Medulla oblongata (tissue), 1 donor: Measurements from ENCODE around the gene KLHL10.

Experiments used
- DNase-seq: peaks from one replicate; pipeline ENCODE4 v3.0.0-alpha.2; 2015; ENCODE audit errors: extremely low spot score

Gene KLHL10

DNA sequence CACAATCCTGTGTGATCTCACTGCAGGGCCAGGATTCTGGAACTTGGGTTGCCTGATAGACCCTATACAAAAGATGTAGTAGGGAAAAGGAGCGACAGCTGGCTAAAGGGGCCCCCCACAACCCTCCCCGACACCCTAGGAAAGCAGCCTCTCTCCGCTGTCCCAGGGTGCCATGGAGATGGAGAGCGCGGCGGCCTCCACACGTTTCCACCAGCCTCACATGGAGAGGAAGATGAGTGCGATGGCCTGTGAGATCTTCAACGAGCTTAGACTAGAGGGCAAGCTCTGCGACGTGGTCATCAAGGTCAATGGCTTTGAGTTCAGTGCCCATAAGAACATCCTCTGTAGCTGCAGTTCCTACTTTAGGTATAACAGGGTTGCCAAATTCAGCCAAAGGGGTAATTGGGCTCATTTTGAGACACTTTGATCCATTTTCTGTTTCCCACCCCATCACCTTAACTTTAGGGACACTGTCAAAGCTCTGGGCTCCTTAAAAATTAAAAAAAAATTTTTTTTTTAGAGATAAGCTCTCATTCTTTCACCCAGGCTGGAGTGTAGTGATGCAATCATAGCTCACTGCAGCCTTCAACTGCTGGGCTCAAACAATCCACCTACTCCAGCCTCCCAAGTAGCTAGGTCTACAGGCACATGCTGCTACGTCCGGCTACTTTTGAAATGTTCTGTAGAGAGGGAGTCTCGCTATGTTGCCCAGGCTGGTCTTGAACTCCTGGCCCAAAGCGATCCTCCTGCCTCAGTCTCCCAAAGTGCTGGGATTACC lies at the start of gene KLHL10:
Gene KLHL10, plus strand, starts transcription at position 65 of the 778 bp plus-strand sequence. Its CDS starts 108 bp downstream, at position 173.
- no peak for DNase-seq

DNA sequence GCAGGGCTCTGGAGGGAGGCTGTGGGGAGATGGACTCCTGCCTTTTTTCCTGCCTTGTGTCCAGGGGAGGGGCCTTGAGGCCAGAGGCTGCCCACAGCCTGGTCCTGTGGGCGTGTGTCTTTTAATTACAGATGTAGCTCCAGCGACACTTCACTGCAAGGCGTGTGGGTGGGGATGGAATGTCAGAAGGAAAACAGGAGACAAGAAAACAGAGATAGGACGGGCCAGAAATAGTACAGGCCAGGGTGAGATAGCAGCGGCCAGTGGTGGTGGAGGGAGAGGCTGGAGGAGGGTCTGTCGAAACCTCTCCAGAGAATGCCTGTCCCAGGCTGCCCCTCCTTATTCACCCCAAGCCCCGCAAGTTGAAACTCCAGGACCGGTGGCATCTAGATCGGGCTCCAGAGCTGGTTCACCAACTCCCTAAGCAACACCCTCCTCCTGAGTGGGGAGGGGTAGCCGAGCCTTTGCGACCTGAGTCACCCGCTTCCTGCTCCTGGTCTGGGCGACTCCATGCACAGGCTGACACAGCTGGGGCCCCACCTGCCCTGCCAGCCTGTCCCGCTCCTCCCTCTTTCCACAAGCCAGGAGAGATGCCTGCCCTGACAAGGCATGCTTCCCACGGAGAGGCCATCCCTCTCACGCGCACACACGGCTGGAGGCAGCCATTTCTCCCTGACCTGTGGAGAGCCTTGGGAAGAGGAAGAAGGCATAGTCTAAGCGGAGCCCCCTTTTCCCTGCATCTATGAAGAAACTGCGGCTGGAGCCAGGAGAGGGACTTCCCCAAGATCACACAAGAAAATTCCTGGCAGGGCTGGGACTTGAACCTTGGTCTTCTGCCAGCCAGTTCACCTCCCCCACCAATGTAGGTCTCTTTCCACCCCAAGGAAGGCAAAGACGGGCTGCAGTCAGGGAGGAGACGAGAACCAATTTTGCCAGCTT lies 44.5 kb upstream of the KLHL10 start:
- no peak for DNase-seq

DNA sequence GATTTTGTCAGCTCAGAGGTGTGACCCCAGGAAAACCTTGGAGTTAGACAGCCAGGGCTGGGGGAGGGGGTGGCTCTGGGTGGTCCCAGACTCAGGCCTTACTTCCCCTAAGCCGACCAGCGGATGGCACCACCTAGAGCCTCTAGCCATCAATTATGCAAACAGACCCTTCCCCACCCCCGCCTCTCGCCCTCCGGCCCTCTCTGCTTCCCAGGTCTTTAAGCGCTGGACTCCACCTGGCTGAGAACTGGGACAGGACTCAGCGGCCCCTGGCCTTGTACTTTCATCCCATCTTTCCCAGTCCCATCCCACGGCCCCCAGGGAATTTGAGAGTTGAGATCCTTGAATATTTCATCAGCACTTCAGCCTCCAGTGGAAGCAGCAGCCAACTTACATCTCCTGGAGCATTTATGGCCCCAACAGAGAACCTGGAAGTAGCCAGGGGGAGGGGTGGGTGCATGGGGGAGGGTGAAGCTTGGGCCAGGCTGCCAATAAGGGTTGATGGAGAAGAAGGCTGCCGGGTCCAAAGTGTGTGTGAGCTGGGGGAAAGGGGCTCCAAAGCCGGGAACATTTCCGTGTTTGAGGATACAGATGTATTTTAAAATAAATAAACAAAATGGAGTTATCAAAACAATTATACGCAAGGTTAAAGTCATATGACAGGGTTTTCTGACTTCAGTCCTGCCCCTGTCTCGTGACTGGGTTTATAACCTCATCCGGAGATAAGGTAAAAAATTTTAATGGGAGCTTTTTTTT lies 43.7 kb upstream of the KLHL10 start:
- DNase-seq: no peak

DNA sequence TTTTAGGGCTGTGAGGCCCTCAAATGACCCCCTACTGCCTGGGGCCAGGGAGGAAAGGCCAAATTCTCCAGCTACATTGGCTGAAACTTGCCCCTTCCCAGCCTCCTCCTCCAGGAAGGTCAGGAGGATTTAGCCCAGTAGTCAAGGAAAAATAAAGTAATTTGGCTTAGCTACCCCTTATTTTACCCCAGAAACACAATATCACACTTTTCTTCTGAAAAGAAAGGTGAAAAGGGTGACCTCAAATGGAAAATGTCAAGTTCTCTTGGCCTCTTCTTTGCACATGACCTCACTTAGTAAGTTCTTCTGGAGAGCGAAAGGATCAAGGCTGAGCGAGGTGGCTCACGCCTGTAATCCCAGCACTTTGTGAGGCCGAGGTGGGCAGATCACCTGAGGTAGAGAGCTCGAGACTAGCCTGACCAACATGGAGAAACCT lies 43.1 kb upstream of the KLHL10 start:
- no peak for DNase-seq

DNA sequence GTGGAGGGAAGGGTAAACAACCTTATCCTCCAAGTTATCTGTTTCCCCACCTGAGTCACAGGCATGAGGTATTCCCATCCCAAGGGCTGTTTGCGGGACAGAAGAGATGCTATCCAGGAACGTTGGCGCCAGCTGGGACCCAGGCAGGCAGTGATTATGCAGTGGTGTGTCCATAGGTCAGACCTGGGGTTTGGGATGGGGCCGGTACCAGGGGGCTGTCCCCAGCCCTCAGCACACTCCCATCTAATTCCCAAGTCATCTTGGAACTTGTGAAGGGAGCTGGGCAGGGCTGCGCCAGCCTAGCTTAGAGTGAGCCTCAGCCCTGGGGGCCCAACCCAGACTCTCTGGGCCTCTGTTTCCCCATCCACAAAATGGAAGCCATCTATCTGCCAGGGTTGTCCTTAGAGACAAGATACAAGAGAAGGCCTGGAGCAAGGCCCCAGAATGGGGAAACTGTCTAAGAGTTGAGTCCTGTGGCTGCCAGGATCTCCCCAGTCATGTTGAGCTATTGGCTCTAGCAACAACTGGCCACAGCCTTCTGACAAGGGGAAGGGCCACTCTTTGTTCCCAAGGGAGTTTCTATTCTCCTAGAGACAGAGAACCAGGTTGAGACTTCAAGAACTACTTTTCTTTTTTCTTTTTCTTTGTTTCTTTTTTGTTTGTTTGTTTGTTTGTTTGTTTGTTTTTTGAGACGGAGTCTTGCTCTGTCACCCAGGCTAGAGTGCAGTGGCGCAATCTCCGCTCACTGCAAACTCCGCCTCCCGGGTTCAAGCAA lies 41.3 kb upstream of the KLHL10 start:
- no peak for DNase-seq

DNA sequence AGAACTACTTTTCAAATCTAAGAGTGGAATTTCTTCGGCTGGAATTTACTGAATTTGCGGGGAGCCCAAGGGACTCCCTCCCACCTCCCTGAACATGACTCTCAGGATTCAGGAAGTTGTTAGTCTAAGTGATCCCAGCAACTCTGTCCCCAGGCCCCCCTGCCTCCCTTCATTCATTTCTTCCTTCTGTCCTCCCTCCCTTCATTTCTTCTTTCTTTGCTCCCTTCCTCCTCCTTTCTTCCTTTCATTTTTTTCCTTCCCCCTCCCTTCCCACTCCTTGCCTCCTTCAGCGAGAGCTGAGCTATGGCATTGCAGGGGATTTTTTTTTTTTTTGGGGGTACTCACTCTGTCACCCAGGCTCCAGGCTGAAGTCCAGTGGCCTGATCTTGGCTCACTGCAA lies 40.2 kb upstream of the KLHL10 start:
- DNase-seq: no peak

DNA sequence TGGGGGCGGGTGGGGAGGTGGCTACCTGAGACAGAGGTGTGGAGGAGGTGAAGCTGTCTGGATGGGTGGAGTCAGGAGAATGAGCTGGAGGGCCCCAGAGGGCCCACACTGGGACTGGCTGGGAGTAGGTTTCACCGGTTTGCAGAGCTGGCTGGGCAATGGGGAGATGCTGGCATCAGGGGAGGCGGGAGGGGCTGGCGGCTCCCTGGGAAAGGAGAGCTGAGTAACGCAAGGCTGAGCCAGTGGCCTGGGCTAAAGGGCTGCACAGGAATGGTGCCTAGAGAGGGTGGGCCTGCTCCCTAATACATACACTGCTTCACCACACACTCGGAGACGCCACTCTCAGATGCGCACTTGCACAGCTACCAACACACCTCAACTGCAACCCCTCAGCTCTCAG lies 38.3 kb upstream of the KLHL10 start:
- DNase-seq: no peak

DNA sequence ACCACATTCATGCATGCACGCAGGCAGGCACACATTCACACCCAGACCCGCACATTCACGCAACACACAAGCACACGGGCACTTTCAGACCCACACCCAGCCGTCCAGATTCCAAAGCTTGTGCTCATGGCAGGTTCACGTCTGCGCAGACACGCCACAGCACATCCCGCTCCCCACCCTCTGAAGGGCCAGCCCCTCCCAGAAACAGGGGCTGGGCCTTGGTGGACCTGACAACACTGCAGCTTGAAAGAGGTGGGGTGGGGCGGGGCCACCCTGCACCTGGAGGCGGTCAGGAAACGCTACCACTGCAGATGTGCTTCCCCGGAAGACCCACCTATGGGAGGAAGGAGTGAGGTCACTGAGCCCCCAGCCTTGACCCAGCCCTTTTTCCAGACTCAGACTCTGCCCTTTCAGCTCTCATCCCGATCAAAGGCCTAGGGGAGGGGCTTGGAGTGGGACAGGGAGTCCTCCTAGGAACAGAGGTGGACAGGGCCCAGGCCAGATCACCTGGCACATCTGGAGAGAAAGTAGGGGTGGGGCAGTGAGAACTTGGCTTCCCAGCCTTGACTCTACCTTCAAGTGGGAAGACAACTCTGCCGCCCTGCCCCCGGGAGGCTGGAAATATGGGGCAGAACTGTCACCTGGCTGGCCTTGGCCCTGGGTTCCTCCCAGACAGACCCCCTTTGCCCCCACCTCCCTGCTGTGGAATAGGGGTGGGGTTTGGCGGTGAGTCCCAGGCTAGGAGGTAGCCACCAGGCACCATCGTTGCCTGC lies 36.8 kb upstream of the KLHL10 start:
- no peak for DNase-seq

DNA sequence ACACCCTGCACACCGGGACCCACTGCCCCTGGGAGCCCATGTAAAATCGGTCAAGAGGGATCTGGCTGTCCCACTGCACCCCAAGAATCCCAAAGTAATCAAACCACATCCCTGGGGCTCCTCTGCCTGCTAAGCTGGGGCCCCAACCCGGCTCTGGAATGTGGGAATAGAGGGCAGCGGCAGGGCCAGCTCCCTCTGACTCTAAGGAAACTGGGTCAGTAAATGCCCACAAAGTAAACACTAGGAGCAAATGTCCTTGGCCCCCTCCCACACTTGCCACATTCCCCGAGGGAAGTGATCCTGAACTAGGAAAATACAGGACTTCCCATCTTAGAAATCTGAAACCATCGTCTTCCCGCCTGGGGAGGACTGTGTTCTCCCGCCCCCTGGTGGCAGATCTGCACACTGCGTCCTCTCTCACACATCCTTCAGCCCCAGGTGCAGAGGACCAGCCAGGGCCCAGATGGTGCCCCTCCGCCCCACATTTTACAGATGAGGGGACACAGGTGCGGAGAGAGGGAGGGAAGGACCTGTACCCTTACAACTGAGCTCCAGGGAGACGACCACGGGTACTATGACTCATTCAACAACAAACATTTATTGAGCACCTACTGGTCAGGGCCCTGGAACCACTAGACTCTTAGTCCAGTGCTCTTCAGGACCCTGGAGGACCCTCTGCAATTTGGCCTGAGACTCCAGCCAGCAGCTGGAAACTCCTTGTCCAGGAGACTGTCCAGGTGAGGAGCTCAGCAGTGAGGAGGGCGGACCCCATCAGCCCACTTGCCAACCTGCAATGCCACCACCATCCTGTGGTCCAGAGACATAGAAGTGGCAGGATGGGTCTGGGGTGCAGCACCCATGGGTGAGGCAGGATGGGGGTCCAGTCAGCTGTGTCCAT lies 36.0 kb upstream of the KLHL10 start:
- DNase-seq: peak; percentile 86

DNA sequence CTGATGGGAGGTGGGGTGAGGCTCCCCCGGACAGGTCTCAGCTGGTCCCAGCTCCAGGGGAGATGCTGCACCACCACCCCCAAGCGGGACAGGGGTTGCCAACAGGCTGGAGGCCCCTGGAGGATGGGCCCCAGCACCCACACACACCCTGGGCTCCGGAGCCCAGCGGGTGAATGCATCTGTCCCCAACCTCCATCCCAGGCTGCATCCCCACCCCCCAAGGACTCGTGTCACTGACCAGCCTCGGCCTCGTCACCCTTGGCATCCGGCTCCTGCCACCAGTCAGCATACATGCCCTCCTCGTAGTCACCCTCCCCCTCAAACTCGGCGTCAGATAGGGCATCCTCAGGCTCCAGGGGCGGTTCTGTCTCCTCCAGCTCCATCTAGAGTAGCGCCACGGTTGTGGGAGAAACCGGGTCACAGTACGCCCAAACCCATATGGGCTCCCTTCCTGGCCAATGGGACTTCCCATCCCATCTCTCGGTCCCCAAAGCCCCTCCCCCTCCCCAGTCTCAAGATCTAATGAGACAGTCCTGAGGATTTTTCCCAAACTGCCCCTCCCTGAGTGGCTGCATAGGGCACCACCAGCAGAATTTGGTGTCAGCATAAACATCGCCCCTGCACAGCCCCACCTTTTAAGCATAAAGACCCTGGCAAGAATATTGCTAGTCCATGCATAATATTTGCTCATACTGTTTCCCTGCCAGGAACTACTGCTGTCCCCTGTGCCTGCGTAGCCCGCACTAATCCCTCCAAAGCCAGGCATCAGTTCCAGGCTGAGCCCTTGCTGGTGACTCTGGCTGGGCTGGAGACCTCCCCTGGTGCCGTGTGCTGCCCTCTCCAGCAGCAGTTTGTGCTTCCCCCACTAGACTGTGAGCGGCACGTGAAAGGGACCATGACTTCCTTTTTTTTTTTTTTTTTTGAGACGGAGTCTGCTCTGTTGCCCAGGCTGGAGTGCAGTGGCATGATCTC lies 34.3 kb upstream of the KLHL10 start:
- no peak for DNase-seq

DNA sequence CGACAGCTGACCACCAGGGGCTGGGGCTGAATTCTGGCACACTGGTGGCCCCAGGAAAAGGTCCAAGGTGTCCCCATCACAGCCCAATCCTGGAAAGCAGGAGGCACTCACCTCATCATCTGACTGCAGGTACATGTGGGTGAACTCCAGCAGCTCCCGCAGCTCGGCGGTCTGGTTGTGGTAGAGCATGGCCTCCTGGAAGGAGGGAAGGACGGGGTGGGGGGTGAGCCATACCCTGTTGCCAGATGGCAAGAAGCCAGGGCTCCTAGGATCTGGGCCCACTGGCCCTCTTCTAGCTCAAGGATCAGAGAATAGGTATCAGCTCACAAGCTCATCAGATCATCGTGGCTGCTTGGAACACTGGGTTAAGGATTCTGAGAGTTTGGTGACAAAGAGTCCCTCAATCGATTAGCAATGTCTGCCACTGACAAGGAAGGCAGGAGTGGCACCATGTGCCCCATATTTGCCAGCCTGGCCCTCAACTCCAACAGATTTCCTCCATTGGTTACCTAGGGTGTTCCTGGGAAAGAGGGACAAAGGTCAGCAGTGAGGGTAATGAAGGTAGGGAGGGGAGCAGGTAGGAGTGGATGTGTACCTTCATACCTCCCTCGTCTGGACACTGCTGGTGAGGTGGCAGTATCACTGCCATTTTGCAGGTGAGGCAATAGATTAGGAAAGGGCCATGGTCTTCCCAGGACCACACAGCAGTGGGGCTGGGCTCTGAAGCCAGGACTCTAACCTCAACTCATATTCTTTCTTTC lies 30.8 kb upstream of the KLHL10 start:
- DNase-seq: no peak

DNA sequence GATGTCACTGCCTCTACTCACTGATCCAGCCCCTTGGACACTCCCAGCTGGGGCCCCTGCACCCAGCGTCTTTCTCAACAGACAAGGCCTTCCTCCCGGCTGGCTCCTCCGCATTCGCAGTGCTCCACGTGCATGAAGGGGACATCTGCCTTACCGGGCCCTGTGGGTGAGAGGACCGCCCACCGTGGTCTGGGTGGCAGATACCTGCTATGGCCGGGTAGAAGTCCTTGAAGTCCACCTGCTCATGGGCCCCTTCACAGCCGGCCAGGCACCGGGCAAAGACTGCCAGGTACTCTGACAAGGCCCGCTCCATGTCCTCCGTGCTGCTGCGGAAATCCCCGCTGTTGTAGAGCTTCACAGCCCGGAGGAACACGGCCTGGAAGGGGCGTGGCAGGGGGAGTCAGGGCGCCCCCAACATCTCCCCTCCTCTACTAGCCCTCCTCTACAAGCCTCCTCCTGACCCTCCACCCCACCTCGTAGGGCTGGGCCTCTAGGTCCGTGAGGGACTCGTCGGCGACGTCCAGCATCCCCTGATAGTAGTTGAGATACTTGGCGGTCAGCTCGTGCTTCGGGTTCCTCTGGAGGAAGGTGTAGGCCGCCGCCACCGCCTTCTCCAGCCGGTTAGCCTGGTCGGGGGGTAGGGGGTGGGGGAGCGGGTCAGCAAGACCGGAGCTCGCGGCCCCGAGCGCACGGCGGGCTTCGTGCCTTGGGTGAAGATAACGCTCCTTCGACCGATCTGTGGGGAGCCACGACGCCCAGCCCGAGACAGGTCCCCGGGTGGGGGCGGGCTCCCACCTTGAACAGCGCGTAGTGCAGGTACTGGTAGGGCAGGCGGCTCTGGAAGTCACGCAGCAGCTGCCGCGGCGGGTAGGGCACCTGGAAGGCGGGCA lies 26.7 kb upstream of the KLHL10 start:
- DNase-seq: no peak

DNA sequence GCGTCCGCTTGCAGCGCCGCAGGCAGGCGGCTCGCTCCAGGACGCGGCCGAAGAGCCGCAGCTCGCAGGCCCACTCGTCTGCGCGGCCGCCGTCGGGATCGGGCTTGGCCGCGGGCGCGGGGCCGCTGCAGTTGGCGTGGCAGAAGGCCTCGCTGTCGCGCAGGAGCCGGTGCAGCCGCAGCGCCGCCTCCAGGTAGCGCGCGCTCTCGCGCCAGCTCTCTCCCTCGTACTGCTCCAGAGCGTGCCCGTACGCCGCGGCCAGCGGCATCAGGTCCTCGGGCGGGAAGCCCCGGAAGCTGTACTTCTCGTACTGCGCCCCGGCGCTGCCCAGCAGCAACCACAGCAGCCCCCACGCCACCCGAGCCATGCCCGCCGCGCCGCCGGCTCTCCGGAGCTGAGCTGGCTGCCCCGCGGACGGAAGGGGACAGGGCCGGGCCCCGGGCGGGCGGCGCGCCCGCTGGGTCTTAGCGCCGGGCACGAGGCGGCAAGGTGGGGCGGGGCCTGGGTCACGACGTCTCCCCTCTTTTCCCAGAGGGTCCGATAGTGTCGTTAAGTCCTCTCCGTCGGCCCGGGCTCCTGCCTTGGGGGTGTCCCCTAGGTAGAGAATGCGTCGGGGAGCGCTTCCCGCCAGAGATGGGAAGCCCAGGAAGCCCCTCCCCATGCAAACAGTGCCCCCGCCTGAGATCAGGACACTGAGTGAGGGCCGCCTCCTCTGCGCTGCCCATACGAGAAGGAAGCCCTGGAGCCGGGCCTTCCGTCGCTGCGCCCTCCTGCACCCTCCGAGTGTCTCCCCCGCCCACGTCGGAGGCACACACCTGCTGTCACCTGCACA lies 25.9 kb upstream of the KLHL10 start, which contains the start of gene P3H4:
Gene P3H4, minus strand, starts transcription at position 401 of the 832 bp plus-strand sequence. Its CDS starts 34 bp downstream, at position 367.
- peak; percentile 67 for DNase-seq

DNA sequence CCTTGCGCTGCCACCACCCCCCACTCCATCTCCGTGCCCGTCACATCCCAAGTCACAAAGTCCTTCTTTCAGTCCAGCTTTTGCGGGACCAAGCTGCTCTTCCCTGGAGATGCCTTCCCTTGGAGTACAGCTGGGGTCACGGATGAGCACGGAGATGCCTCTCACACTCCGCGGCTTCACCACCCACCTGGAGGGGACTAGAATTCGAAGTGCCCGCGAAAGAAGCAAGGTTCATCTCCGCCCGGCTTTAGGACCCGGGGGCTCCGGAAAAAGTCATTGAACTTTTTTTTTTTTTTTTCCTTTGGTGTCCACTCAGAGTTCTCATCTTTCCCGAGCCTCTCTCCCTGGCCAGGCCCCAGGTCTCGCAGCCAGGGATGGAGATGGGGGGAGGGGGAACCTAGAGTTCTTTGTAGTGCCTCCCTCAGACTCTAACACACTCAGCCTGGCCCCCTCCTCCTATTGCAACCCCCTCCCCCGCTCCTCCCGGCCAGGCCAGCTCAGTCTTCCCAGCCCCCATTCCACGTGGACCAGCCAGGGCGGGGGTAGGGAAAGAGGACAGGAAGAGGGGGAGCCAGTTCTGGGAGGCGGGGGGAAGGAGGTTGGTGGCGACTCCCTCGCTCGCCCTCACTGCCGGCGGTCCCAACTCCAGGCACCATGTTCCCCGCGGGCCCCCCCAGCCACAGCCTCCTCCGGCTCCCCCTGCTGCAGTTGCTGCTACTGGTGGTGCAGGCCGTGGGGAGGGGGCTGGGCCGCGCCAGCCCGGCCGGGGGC lies 25.1 kb upstream of the KLHL10 start, which contains the start of gene FKBP10:
Gene FKBP10, plus strand, starts transcription at position 624 of the 771 bp plus-strand sequence. Its CDS starts 31 bp downstream, at position 655.
- DNase-seq: peak; percentile 57
